HL-60 (cell line): Measurements from ENCODE around the gene CCDC181.

Experiments
- DNase-seq, 2 experiments: peaks; one replicate each; pipeline ENCODE4 v3.0.0-alpha.2; 2010 to 2020; ENCODE audit warnings: low read depth in 1 of 2, low spot score in 1 of 2
- H3K27ac ChIP-seq: fragments of 250-450 bp; sonication (Bioruptor Pico); replicated peaks from 2 replicates; pipeline ENCODE4 v1.5.1; 2020; ENCODE audit warnings: mild to moderate bottlenecking, moderate library complexity
- H3K27me3 ChIP-seq: fragments of 250-450 bp; sonication (Bioruptor Pico); 2 replicates; pipeline ENCODE4 v1.5.1; 2021; ENCODE audit warnings: mild to moderate bottlenecking, moderate library complexity; ENCODE audit not compliant: insufficient read depth, poor library complexity, severe bottlenecking
- H3K4me3 ChIP-seq: replicated peaks from 2 replicates; pipeline ENCODE4 v1.5.1; 2011; ENCODE audit warnings: mild to moderate bottlenecking, control low read depth, low read length; ENCODE audit not compliant: insufficient read depth
- GABPA ChIP-seq: IDR thresholded peaks from 2 replicates; pipeline ENCODE4 v1.6.1; 2012; ENCODE audit warnings: low read depth
- POLR2AphosphoS5 ChIP-seq: IDR thresholded peaks from 2 replicates; pipeline ENCODE4 v1.6.1; 2012; ENCODE audit warnings: low read depth
- SPI1 ChIP-seq: IDR thresholded peaks from 2 replicates; pipeline ENCODE4 v1.6.1; 2012; ENCODE audit warnings: low read depth, mild to moderate bottlenecking, borderline replicate concordance
- TF ChIP-seq, protein P1 (sequence below): IDR thresholded peaks from one replicate; pipeline ENCODE4 v1.5.1; 2011; ENCODE audit warnings: low read length, control low read depth, inconsistent platforms; ENCODE audit not compliant: insufficient read depth
- TF ChIP-seq, protein P2 (sequence below): IDR thresholded peaks from 2 replicates; pipeline ENCODE4 v1.6.1; 2012; ENCODE audit warnings: low read depth; ENCODE audit not compliant: insufficient replicate concordance

CCDC181 gene

DNA sequence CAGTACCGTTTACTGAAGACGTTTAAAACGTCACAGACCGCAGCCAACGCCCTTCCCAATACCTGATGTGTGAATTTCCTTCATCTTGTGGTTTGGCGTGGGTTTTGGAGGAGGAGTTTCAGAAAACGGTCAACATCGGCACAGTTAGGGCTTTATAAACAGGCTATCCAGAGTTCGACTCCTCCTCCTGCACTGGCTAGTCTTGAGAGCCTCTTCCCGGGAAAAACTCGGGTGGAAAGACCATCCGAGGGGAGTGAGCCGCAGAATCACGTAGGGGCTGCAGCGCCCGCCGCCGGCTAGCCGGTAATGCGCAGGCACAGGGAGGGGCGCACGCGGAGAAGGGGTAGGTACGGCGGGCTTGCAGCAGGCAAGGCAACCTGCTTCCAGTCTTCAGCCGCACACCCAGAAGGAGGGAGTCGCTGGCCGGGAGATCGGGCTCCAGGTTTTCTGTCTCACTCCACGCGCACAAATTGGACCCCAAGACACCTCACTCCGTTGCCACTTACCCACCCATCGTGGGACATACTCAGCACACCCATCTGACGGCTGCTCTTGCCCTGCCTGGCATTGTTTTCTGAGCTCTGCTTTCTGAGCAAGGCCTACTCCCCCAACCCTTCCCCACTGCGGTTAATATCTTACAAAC, 33.0 kb upstream of the CCDC181 start:
- TF ChIP-seq POLR2AphosphoS5: no peak
- no peak for TF ChIP-seq SPI1
- TF ChIP-seq, protein P1, sequence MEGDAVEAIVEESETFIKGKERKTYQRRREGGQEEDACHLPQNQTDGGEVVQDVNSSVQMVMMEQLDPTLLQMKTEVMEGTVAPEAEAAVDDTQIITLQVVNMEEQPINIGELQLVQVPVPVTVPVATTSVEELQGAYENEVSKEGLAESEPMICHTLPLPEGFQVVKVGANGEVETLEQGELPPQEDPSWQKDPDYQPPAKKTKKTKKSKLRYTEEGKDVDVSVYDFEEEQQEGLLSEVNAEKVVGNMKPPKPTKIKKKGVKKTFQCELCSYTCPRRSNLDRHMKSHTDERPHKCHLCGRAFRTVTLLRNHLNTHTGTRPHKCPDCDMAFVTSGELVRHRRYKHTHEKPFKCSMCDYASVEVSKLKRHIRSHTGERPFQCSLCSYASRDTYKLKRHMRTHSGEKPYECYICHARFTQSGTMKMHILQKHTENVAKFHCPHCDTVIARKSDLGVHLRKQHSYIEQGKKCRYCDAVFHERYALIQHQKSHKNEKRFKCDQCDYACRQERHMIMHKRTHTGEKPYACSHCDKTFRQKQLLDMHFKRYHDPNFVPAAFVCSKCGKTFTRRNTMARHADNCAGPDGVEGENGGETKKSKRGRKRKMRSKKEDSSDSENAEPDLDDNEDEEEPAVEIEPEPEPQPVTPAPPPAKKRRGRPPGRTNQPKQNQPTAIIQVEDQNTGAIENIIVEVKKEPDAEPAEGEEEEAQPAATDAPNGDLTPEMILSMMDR: no peak
- TF ChIP-seq, protein P2, sequence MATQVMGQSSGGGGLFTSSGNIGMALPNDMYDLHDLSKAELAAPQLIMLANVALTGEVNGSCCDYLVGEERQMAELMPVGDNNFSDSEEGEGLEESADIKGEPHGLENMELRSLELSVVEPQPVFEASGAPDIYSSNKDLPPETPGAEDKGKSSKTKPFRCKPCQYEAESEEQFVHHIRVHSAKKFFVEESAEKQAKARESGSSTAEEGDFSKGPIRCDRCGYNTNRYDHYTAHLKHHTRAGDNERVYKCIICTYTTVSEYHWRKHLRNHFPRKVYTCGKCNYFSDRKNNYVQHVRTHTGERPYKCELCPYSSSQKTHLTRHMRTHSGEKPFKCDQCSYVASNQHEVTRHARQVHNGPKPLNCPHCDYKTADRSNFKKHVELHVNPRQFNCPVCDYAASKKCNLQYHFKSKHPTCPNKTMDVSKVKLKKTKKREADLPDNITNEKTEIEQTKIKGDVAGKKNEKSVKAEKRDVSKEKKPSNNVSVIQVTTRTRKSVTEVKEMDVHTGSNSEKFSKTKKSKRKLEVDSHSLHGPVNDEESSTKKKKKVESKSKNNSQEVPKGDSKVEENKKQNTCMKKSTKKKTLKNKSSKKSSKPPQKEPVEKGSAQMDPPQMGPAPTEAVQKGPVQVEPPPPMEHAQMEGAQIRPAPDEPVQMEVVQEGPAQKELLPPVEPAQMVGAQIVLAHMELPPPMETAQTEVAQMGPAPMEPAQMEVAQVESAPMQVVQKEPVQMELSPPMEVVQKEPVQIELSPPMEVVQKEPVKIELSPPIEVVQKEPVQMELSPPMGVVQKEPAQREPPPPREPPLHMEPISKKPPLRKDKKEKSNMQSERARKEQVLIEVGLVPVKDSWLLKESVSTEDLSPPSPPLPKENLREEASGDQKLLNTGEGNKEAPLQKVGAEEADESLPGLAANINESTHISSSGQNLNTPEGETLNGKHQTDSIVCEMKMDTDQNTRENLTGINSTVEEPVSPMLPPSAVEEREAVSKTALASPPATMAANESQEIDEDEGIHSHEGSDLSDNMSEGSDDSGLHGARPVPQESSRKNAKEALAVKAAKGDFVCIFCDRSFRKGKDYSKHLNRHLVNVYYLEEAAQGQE: no peak
- no peak for TF ChIP-seq GABPA
- H3K27ac ChIP-seq: no peak overlapping the region
- no peaks in the 10 kb centered on the region for H3K27me3 ChIP-seq
- no peak overlapping the region for H3K4me3 ChIP-seq
- DNase-seq: peak in 1 of 2 experiments; percentile 18

DNA sequence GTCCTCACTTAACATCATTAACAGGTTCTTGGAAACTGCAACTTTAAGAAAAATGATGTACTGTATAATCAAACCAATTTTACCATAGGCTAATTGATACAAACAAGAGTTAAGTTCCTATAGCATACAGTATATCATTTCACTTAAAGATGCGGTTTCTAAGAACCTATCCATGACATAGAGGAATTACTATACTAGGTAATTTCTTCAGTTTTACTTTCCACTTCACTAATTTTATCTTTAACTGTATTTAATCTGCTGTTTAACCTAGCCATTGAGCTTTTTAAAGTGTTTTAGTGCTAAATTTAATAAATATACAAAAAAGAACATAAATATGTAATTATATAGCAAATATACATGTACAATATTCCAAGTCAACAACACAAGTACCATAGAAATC, 30.2 kb upstream of the CCDC181 start:
- Histone ChIP-seq H3K27ac (no peak overlapping the region), H3K4me3 (no peak overlapping the region), H3K27me3 (no peaks in the 10 kb centered on the region)
- no peak for DNase-seq
- TF ChIP-seq GABPA (no peak), SPI1 (no peak), POLR2AphosphoS5 (no peak)
- TF ChIP-seq, protein P2: no peak
- TF ChIP-seq, protein P1: no peak

DNA sequence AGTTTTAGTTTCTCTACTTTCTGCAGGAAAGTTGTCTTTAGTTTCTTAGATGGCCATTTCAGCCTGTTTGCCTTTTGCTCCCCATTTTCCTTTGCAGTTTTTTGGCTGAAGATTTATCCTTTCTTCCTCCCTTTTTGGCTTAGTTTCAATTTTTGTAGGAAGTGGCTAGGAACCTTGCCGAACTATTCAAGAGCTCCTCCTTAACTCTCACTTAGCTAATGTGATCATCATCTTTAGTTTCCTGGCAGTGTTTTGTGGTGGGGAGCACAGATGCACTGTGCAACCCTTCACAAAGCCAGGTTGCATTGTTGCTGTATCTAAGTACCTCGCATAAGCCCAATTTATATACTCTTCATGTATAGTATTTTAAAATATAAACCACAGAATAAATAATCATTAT, 28.8 kb upstream of the CCDC181 start:
- Histone ChIP-seq H3K27me3 (no peaks in the 10 kb centered on the region), H3K27ac (no peak overlapping the region), H3K4me3 (no peak overlapping the region)
- DNase-seq: no peak
- TF ChIP-seq POLR2AphosphoS5 (no peak), SPI1 (no peak), GABPA (no peak)
- TF ChIP-seq, protein P2: no peak
- TF ChIP-seq, protein P1: no peak
